ENCODE data around the gene DSCAML1. TPM values are rescaled to one million over a fixed set of nuclear protein-coding genes. Genes with fewer than 3 reads are reported as not detected.
A peak's percentile ranks its signal among the peaks of the same experiment; 100 is the strongest.

Gene DSCAML1
- total RNA-seq, 2 donors from 2014 or later, result 0.33 to 1.6 TPM

DNA sequence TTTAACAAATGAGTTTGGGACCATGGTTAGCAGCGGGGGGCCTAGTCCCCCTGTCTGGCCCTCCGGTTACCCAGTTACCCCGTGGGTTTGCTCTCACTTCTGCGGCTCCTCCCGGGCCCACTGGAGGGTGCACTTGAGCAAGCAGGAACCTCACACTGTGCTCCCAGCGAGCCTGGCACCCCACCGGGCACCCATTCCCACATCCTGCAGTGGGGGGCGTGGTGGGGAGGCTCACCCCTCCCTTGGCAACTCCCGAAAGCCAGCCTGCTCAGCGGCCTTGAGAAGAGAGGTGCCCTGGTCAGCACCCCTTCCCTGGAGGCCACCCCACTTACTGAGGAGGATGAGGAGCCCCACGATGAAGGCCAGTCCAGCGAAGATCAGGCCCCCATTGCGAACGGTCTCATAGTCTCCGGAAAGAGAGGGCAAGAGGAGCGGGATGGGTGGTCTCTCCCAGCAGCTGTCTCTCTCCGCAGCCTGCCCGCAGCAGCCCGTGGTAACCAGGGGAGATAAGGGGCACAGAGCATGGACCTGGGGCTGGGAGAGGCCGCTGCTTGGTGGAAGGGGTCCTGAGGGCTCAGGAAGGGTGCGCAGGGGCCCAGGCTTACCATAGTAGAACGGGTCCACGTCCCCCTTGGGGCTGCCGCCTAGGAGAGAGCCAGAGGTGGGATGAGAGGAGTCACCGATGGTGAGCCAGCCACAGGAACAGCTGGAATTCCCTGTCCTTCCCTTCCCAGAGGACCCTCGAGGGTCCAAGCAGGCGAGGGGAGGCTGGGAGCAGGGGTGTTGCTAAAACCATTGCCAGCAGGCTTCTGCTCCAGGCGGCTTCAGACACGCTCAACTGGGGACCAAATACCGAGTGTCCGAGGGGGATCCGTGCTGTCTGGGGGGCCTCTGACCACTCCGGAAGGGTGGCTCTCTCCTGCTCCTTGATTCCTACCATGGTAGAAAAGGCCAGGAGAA lies 25.3 kb upstream of the DSCAML1 start:
- ATAC-seq, result no peak

DNA sequence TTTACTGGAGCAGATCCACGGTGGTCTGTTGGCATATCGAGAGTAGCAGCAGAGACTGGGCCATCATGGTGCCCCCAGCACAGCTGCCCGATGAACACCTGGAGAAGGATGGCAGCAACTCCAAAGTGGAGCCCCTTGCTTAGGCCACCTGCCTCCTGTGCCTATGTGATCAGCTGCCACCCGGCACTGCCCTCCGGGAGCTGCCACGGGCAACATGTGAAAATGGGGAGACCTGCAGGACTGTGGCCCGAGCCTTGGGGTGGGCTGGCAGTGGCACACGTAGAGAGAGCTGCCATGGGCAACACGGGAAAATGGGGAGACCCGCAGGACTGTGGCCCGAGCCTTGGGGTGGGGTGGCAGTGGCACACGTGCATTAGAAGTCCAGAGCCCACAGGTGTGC lies 24.4 kb upstream of the DSCAML1 start:
- DNase-seq (peak in 1 of 4 donors; percentile 11), ATAC-seq (no peak)
- H3K9me3 ChIP-seq, result no peaks in the 10 kb centered on the region
- H3K4me1 ChIP-seq, result peaks cover 64% of the 10 kb centered on the region
- H3K27ac ChIP-seq, result peak overlapping the region in 3 of 4 donors; percentile 86 to 88 (median 88)
- intact Hi-C loops (cut with DNase I), result loop anchor here (5.0 kb wide), 1 partner anchor 126 kb away; no protein-coding TSS in a partner anchor
- 44 to 50% methylated on average over 5 to 12 of the region's 12 CpGs for WGBS, 2 donors
- H3K4me3 ChIP-seq, result no peak overlapping the region
- no peak for TF ChIP-seq POLR2A (IDR thresholded peaks at IDR 0.05)
- TF ChIP-seq CTCF (IDR thresholded peaks at IDR 0.05), result no peak
- no peaks in the 10 kb centered on the region for H3K36me3 ChIP-seq (replicated peaks in 1 of 2; ENCODE audit: insufficient read depth in 1 of 2, low read depth in 2 of 2)
- H3K27me3 ChIP-seq, result no peaks in the 10 kb centered on the region

More for the DNA sequence above, 25.3 kb upstream of the DSCAML1 start:
- 32 to 36% methylated on average over 21 to 33 of the region's 33 CpGs for WGBS, 2 donors
- intact Hi-C loops (cut with DNase I), result loop anchor here (5.0 kb wide), 1 partner anchor 125 kb away; no protein-coding TSS in a partner anchor
- Histone ChIP-seq H3K4me1 (peaks cover 57% of the 10 kb centered on the region), H3K27ac (peak overlapping the region in 3 of 4 donors; percentile 86 to 88 (median 88)), H3K4me3 (no peak overlapping the region), H3K36me3 (replicated peaks in 1 of 2; ENCODE audit: insufficient read depth in 1 of 2, low read depth in 2 of 2) (no peaks in the 10 kb centered on the region), H3K9me3 (no peaks in the 10 kb centered on the region), H3K27me3 (no peaks in the 10 kb centered on the region)
- peak; percentile 61 to 74 (median 69) for DNase-seq
- TF ChIP-seq CTCF (IDR thresholded peaks at IDR 0.05) (peak; percentile 38 to 69 (median 49)), POLR2A (IDR thresholded peaks at IDR 0.05) (peak in 1 of 3 donors; percentile 15)

- DNase-seq (no peak), ATAC-seq (no peak)
- Histone ChIP-seq H3K36me3 (replicated peaks in 1 of 2; ENCODE audit: insufficient read depth in 1 of 2, low read depth in 2 of 2) (no peaks in the 10 kb centered on the region), H3K27ac (peak overlapping the region; percentile 5 to 88 (median 86)), H3K4me3 (no peak overlapping the region), H3K4me1 (peaks cover 64% of the 10 kb centered on the region), H3K27me3 (no peaks in the 10 kb centered on the region), H3K9me3 (no peaks in the 10 kb centered on the region)
- intact Hi-C loops (cut with DNase I), result loop anchor here (5.0 kb wide), 1 partner anchor 127 kb away; no protein-coding TSS in a partner anchor
- WGBS, 2 donors, result 66 to 69% methylated on average over 10 of the region's 10 CpGs
- TF ChIP-seq POLR2A (IDR thresholded peaks at IDR 0.05), result no peak
- no peak for TF ChIP-seq CTCF (IDR thresholded peaks at IDR 0.05)
These were observed 23.5 kb upstream of the DSCAML1 start for GRCh38 chr11:117820516-117820915.

DNA sequence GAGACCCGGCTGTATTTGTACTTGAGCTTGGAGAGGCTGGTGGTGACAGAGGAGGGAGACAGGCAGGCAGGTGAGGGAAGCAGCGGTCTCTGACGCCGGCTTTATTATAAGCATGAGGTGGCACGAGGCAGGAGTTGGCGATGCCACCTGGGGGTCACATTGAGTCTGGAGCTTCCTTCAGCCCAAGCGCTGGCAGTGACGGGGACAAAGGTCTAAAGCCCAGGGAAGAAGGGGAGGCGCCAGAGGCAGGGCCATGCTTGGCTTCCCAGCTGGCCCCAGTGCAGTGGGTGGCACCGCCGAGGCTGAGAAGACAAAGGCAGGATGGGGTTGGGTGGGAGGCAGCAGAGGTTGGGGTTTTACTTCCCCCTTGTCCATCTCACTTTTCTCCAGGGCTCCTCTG lies 23.1 kb upstream of the DSCAML1 start:
- peaks cover 64% of the 10 kb centered on the region for H3K4me1 ChIP-seq
- peak in 1 of 4 donors; percentile 31 for DNase-seq
- no peaks in the 10 kb centered on the region for H3K9me3 ChIP-seq
- intact Hi-C loops (cut with DNase I), result loop anchor here (5.0 kb wide), 1 partner anchor 127 kb away; no protein-coding TSS in a partner anchor
- TF ChIP-seq POLR2A (IDR thresholded peaks at IDR 0.05) (no peak), CTCF (IDR thresholded peaks at IDR 0.05) (no peak)
- no peaks in the 10 kb centered on the region for H3K27me3 ChIP-seq
- no peak for ATAC-seq
- WGBS, 2 donors, result 59 to 61% methylated on average over 11 of the region's 11 CpGs
- H3K4me3 ChIP-seq, result no peak overlapping the region
- H3K27ac ChIP-seq, result peak overlapping the region; percentile 5 to 88 (median 86)
- no peaks in the 10 kb centered on the region for H3K36me3 ChIP-seq (replicated peaks in 1 of 2; ENCODE audit: insufficient read depth in 1 of 2, low read depth in 2 of 2)
